GM19099 (cell line): ENCODE data around the gene TIMP2.

ENCODE experiments used
- POLR2A ChIP-seq: IDR thresholded peaks from 3 replicates; pipeline ENCODE4 v1.6.1; 2011; ENCODE audit warnings: low read depth; ENCODE audit not compliant: insufficient read length; ENCODE audit errors: extremely low read depth

TIMP2 gene

DNA sequence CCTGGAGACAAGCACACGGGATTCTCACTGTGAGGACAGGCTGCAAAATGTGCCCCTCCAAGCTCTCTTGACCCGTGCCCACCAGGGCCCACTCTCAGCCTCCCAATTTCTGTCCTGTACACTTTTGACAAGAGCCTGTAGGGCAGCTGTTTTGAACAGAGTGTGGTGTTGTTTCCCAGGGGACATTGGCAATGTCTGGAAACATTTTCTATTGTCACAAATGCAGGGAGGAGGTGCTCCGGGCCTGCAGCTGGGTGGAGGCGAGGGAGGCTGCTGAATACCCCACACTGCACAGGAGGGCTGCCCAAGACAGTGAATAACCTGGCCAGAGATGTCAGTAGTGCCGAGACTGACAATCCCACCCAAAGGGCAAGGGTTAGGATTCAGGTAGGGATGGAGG, 32.7 kb downstream of the TIMP2 start:
- no peak for TF ChIP-seq POLR2A

DNA sequence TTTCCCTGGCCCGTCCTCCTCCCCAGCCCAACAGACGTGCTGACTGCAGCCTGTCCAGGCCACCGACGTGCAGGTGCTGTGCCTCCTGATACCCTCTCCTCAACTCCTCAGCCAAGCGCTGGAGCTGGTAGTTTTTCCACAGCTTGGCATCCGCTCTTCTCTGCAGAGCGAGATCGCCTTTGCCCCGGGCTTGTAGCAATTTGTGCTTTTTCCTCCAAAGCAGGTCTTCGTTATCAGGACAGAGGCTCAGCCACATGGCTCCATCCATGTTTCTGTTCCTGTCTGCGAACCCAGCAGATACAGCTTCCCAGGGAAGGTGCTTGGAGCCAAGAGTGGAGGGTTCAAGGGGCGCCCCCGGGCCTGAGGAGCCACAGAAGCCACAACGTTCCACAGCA, 33.1 kb downstream of the TIMP2 start:
- no peak for TF ChIP-seq POLR2A

DNA sequence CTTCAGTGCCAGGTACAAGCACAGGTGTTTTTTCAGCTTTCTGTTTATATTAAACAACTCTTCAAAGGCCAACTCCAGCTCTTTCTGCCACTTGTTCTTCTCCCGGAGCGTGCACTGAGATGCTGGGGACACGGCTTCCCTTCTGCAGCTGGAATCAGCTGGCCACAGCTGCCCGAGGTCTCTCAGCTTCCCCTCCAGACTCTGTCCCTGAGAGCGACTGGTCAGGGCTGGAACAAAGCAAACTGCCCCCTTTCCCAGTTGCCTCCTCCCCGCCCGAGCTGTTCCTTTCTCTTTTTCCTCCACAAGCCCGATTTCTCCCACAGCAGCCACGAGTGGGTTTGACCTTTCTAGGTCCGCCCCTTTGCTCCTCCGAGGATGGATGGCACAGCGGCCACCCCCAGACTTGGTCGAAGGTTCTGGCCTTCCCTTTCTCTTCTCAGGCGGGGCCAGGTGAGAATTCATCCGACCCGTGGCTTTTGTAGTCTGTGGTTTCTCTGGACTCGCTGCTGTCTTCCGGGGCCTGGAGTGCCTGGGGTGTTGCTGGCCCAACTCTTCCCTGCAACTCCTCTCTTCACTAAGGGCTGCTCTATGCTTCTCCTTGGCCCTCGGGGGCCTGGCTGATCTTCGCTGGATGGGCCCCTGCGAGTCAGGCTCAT, 33.7 kb downstream of the TIMP2 start:
- no peak for TF ChIP-seq POLR2A

GRCh38 chr17:78890498-78890897, 34.7 kb downstream of the TIMP2 start:
- TF ChIP-seq POLR2A = no peak

GRCh38 chr17:78889531-78889930, 35.7 kb downstream of the TIMP2 start:
- TF ChIP-seq POLR2A = no peak

GRCh38 chr17:78888941-78889518, 36.2 kb downstream of the TIMP2 start:
- no peak for TF ChIP-seq POLR2A

- no peak for TF ChIP-seq POLR2A
Measured at GRCh38 chr17:78886954-78887353, 38.2 kb downstream of the TIMP2 start.

DNA sequence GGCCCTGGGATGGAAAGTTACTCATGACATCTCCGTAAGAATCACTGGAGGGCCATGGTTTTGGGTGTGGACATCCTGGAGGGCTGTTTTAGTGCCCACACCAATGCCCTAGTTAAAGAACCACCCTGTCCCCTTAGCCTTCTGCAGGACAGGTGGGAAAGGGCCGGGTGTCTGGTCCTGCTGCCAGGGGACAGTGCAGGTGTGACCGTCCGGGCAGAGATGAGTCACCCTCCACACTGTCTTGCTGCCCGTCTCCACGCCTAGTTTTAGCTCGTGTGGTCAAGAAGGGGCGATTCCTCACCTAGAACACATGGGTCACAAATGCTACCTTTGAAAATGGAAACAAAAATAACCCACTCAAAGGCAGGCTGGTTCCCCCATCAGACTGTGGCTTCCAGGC, 39.2 kb downstream of the TIMP2 start:
- no peak for TF ChIP-seq POLR2A

- TF ChIP-seq POLR2A = no peak
Measured at GRCh38 chr17:78884876-78885667, 40.1 kb downstream of the TIMP2 start.

DNA sequence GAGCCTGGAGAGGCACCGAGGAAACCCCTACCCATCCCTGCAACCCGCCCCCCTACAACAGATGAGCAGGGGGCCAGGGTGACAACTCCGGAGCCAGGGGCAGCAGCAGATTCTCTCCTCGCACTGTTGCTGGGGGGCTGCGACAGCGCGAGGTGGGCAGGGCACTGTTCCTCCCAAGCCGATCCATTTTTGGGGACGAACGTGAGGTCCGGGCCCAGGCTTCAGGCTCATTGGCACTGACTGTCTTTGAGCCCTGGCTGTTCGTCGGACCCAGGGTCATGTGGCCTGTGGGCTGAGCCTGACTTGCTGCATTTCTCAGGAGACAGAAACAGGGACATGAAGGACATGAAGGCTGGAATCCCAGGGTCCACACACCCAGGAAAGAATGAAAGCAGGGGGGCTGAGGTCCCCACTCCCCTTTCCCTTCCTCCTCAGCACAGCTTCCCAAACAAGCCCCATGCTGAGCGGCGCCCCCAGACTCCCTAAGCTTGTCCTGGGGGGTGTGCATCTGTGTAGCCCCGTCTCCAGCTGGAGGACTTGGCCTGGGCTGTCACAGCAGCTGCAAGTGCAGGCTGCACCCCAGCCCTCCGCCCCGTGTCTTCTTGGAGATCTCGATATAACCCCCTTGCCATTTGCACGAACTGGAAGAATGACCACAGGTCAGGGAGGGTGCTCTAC, 40.9 kb downstream of the TIMP2 start:
- TF ChIP-seq POLR2A = no peak

GRCh38 chr17:78883533-78884131, 41.6 kb downstream of the TIMP2 start:
- no peak for TF ChIP-seq POLR2A

DNA sequence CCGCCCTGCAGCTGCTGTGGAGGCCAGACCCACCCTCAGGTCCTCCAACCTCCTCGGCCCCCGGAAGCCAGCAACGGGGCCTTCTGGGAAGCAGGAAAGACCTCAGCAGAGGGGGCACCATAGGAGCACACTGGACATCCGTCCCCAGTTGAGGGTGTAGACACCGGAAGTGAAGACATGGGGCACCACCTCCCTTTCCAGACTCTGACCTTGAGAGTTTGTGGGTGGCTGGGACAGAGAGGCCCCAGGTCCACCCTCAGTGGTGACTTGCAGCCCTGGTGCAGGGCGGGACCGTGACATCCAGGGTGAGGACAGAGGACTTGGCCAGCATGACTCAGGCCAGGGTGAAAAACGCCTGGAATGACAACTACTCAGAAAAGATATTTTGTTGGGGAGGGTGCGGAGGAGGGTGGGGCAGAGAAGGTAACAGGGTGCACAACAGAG, 42.1 kb downstream of the TIMP2 start:
- TF ChIP-seq POLR2A = no peak

DNA sequence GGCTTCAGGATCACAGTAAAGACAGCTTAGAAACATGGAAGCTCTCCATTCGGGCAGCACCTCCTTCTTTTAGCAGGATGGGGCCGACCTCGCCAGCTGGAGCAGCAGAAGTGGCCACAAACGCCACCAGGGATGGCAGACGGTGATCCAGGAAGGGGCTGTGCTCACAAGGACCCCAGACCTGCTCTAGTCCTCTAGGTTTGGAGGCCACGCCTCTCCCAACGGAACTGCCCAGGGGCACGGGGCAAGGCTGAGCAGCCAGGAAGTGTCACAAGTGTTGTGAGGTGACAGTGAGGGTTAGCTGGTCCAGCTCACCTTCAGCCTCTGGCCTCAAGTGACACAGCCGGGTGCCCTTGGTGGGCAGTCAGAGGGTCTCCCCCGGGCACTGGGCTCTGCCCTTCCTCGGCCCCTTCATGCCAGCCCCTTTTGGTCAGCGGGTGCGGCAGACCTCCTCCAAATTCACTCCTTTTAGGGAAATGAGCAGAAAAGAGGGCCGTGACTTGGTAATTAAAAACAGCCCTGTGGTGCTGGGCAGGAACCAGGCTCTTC, 42.6 kb downstream of the TIMP2 start:
- TF ChIP-seq POLR2A = no peak

- no peak for TF ChIP-seq POLR2A
Measured at GRCh38 chr17:78879635-78880186, 45.5 kb downstream of the TIMP2 start.
